HepG2 (cell line): Measurements from ENCODE around the gene SYTL5. TPM values are rescaled to one million over a fixed set of nuclear protein-coding genes. Genes with fewer than 3 reads are reported as not detected.

Experiments used
- CEBPB ChIP-seq: IDR thresholded peaks from 2 replicates; pipeline ENCODE4 v1.6.1; 2011; ENCODE audit warnings: low read depth, low read length, improper control_type of control experiment, borderline replicate concordance
- JUNB ChIP-seq: sonication (generic); formaldehyde crosslinking; IDR thresholded peaks from 2 replicates; pipeline ENCODE4 v1.8.0; 2022; ENCODE audit warnings: missing genetic modification reagents, mild to moderate bottlenecking, borderline replicate concordance
- KLF6 ChIP-seq: IDR thresholded peaks from 2 replicates; pipeline ENCODE4 v1.8.0; 2016; ENCODE audit warnings: missing biosample characterization, missing genetic modification reagents
- MBD4 ChIP-seq: IDR thresholded peaks from 2 replicates; pipeline ENCODE4 v1.6.1; 2012; ENCODE audit warnings: low read length, inconsistent platforms, borderline replicate concordance
- NFATC3 ChIP-seq: sonication (generic); formaldehyde crosslinking; IDR thresholded peaks from 2 replicates; pipeline ENCODE4 v1.5.1; 2020; ENCODE audit warnings: mild to moderate bottlenecking, missing genetic modification reagents
- NFE2L2 ChIP-seq: fragments of 150-350 bp; IDR thresholded peaks from 2 replicates; pipeline ENCODE4 v1.6.1; 2014; ENCODE audit warnings: low read length
- PPARG ChIP-seq: conservative IDR thresholded peaks from 2 replicates; pipeline ENCODE4 v1.6.1; 2016; ENCODE audit warnings: missing biosample characterization, missing genetic modification reagents
- RAD51 ChIP-seq: fragments of 450-650 bp; IDR thresholded peaks from 2 replicates; pipeline ENCODE4 v1.6.1; 2016; ENCODE audit warnings: borderline replicate concordance
- RBM39 ChIP-seq: fragments of 200-400 bp; formaldehyde crosslinking; IDR thresholded peaks from one replicate; pipeline ENCODE4 v1.6.1; 2018; ENCODE audit warnings: antibody characterized with exemption, mild to moderate bottlenecking, low read depth, low read length; ENCODE audit not compliant: poor library complexity, severe bottlenecking
- SAP130 ChIP-seq: IDR thresholded peaks from 2 replicates; pipeline ENCODE4 v1.6.1; 2016; ENCODE audit warnings: low read depth
- ZNF382 ChIP-seq: sonication (generic); formaldehyde crosslinking; IDR thresholded peaks from 2 replicates; pipeline ENCODE4 v1.5.0; 2020; ENCODE audit warnings: missing genetic modification reagents, mild to moderate bottlenecking, borderline replicate concordance
- ZNF431 ChIP-seq: sonication (generic); formaldehyde crosslinking; IDR thresholded peaks from 2 replicates; pipeline ENCODE4 v1.9.0; 2022; ENCODE audit warnings: missing genetic modification reagents, low read depth, mild to moderate bottlenecking, borderline replicate concordance
- ZNF557 ChIP-seq: sonication (generic); formaldehyde crosslinking; IDR thresholded peaks from 2 replicates; pipeline ENCODE4 v1.4.0; 2020; ENCODE audit warnings: missing genetic modification reagents
- ZZZ3 ChIP-seq: sonication (generic); formaldehyde crosslinking; IDR thresholded peaks from 2 replicates; pipeline ENCODE4 v1.4.0; 2020; ENCODE audit warnings: missing genetic modification reagents, mild to moderate bottlenecking, borderline replicate concordance
- polyA plus RNA-seq, 8 experiments: library from polyadenylated mRNA; depleted of rRNA in 3 of 8; stranded (reverse) in 7 of 8; unstranded in 1 of 8; fragments of >200 nt; fragmentation: Illumina TruSeq in 4 of 8; extraction: Trizol in 4 of 8; gene quantifications; 2 replicates each; pipeline versions ENCODE4 v1.2.1 to v1.2.3, GENCODE V29; 2011 to 2016; ENCODE audit warnings: low read depth in 4 of 8, missing spikeins in 1 of 8, mixed read lengths in 1 of 8; ENCODE audit not compliant: insufficient read depth in 1 of 8
- total RNA-seq, 5 experiments: library from RNA; depleted of rRNA; stranded (reverse); fragments of >200 nt; fragmentation: Illumina TruSeq; extraction: Trizol; gene quantifications; 2 replicates each; pipeline ENCODE4 v1.2.3, GENCODE V29; 2016; ENCODE audit warnings: low read depth in 1 of 5
- TF ChIP-seq, protein P1 (sequence below): sonication (generic); formaldehyde crosslinking; IDR thresholded peaks from 2 replicates; pipeline ENCODE4 v1.4.0; 2020; ENCODE audit warnings: missing genetic modification reagents, borderline replicate concordance
- TF ChIP-seq, protein P2 (sequence below): sonication (generic); formaldehyde crosslinking; IDR thresholded peaks from 2 replicates; pipeline ENCODE4 v1.9.0; 2022; ENCODE audit warnings: missing genetic modification reagents, mild to moderate bottlenecking, borderline replicate concordance
- TF ChIP-seq, protein P3 (sequence below): sonication (generic); formaldehyde crosslinking; IDR thresholded peaks from 2 replicates; pipeline ENCODE4 v1.4.0; 2020; ENCODE audit warnings: mild to moderate bottlenecking, missing genetic modification reagents
- TF ChIP-seq, protein P4 (sequence below): sonication (generic); formaldehyde crosslinking; IDR thresholded peaks from 2 replicates; pipeline ENCODE4 v1.4.0; 2020; ENCODE audit warnings: missing genetic modification reagents

The SYTL5 gene
- total and polyA plus RNA-seq, 2 of the 13 experiments (the other 11 are each of a cell fraction or from before 2014, with no cell fraction given), result not detected

DNA sequence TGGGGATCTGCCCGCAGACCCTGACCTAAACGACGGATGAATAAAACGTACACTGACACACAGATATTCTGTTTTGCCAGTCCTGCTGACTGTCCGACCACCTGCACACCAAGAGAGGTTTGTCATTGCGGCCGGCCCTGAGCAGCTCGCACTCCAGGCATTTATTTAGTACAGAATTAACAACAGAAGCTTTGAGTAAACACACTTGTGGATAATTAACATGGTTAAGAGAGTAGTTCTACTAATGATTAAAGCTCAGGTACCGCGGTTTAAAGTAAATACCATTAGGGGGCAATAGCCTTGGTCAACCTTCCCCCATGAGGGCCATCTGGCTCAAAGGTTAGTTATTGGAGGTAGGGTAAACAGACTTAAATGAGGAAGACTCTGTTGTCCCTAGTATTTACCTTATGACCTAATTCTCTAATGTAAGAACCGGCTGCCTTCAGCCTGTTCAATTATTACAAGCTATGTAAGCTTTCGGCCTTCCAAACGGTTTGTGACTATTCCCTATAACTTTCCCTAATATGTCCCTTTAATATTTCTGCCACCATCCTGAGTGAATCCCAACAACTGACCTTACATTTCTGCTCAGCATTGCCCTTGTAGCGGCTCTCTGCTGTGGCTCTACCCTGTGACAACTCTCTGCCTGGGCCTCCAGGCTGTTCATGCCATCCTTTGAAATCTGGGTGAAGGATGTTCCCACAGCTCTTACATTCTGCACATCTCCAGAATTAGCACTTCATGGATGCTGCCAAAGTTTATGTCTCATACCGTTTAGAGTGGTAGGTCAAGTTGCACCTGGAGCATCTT, 46.9 kb upstream of the SYTL5 start (continued):
- TF ChIP-seq, protein P1, sequence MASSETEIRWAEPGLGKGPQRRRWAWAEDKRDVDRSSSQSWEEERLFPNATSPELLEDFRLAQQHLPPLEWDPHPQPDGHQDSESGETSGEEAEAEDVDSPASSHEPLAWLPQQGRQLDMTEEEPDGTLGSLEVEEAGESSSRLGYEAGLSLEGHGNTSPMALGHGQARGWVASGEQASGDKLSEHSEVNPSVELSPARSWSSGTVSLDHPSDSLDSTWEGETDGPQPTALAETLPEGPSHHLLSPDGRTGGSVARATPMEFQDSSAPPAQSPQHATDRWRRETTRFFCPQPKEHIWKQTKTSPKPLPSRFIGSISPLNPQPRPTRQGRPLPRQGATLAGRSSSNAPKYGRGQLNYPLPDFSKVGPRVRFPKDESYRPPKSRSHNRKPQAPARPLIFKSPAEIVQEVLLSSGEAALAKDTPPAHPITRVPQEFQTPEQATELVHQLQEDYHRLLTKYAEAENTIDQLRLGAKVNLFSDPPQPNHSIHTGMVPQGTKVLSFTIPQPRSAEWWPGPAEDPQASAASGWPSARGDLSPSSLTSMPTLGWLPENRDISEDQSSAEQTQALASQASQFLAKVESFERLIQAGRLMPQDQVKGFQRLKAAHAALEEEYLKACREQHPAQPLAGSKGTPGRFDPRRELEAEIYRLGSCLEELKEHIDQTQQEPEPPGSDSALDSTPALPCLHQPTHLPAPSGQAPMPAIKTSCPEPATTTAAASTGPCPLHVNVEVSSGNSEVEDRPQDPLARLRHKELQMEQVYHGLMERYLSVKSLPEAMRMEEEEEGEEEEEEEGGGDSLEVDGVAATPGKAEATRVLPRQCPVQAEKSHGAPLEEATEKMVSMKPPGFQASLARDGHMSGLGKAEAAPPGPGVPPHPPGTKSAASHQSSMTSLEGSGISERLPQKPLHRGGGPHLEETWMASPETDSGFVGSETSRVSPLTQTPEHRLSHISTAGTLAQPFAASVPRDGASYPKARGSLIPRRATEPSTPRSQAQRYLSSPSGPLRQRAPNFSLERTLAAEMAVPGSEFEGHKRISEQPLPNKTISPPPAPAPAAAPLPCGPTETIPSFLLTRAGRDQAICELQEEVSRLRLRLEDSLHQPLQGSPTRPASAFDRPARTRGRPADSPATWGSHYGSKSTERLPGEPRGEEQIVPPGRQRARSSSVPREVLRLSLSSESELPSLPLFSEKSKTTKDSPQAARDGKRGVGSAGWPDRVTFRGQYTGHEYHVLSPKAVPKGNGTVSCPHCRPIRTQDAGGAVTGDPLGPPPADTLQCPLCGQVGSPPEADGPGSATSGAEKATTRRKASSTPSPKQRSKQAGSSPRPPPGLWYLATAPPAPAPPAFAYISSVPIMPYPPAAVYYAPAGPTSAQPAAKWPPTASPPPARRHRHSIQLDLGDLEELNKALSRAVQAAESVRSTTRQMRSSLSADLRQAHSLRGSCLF (CRISPR knock-in tag), result no peak
- TF ChIP-seq NFATC3 (no peak), SAP130 (CRISPR knock-in tag) (peak; percentile 46), MBD4 (peak; percentile 49; the same call in 1 of the 2 replicates), ZNF431 (no peak), ZZZ3 (CRISPR knock-in tag) (no peak), NFE2L2 (no peak), CEBPB (no peak), ZNF382 (CRISPR knock-in tag) (no peak), ZNF557 (CRISPR knock-in tag) (no peak), PPARG (CRISPR knock-in tag) (peak; percentile 90), RBM39 (no peak), JUNB (CRISPR knock-in tag) (no peak), RAD51 (no peak), KLF6 (CRISPR knock-in tag) (no peak)
- TF ChIP-seq, protein P2, sequence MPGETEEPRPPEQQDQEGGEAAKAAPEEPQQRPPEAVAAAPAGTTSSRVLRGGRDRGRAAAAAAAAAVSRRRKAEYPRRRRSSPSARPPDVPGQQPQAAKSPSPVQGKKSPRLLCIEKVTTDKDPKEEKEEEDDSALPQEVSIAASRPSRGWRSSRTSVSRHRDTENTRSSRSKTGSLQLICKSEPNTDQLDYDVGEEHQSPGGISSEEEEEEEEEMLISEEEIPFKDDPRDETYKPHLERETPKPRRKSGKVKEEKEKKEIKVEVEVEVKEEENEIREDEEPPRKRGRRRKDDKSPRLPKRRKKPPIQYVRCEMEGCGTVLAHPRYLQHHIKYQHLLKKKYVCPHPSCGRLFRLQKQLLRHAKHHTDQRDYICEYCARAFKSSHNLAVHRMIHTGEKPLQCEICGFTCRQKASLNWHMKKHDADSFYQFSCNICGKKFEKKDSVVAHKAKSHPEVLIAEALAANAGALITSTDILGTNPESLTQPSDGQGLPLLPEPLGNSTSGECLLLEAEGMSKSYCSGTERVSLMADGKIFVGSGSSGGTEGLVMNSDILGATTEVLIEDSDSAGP (CRISPR knock-in tag), result peak; percentile 36; the same call in 1 of the 2 replicates
- TF ChIP-seq, protein P3, sequence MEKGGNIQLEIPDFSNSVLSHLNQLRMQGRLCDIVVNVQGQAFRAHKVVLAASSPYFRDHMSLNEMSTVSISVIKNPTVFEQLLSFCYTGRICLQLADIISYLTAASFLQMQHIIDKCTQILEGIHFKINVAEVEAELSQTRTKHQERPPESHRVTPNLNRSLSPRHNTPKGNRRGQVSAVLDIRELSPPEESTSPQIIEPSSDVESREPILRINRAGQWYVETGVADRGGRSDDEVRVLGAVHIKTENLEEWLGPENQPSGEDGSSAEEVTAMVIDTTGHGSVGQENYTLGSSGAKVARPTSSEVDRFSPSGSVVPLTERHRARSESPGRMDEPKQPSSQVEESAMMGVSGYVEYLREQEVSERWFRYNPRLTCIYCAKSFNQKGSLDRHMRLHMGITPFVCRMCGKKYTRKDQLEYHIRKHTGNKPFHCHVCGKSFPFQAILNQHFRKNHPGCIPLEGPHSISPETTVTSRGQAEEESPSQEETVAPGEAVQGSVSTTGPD, result no peak
- TF ChIP-seq, protein P4, sequence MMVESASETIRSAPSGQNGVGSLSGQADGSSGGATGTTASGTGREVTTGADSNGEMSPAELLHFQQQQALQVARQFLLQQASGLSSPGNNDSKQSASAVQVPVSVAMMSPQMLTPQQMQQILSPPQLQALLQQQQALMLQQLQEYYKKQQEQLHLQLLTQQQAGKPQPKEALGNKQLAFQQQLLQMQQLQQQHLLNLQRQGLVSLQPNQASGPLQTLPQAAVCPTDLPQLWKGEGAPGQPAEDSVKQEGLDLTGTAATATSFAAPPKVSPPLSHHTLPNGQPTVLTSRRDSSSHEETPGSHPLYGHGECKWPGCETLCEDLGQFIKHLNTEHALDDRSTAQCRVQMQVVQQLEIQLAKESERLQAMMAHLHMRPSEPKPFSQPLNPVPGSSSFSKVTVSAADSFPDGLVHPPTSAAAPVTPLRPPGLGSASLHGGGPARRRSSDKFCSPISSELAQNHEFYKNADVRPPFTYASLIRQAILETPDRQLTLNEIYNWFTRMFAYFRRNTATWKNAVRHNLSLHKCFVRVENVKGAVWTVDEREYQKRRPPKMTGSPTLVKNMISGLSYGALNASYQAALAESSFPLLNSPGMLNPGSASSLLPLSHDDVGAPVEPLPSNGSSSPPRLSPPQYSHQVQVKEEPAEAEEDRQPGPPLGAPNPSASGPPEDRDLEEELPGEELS, result peak; percentile 88
